HG03442 (cell line): ENCODE measurements around the gene DNAJC13.
A peak's percentile ranks its signal among the peaks of the same experiment; 100 is the strongest.

ENCODE experiments used
- ATAC-seq: cut with Tn5 transposase; IDR thresholded peaks from one replicate; pipeline ENCODE4 v1.9.1; 2021; ENCODE audit warnings: mild to moderate bottlenecking, moderate library complexity; ENCODE audit not compliant: unreplicated experiment

Gene DNAJC13

DNA sequence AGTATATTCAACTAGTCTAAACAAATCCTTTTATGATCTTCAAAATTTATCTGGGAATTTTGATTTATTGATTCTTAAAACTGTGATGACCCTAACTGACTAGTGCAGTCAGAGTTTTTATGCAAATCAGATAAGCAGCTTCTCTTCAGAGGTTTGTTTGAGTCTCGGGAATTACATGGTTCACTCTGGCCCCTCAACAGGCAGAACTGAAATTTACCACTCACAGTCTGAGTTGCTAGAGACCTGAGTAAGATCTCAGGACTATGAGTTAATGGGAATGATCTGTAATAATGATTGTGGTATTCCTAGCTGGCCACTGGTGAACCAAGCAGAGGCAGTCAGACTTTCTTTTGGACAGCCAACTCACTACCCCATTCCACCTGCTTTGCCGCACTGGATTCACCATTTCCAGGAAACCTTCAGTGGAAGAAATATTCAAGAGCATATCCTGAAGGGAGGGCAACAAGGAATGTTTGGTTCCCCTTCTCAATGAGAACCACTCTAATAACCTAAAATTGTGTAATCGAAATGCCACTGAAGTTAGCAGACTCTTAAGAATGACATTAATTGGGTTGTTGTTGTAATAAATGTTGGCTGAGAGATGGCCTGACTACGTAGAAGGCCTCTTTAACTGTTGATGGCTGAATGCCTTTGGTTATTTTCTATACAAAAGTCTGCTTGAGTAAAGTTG is 11.5 kb upstream of the DNAJC13 start:
- no peak for ATAC-seq

GRCh38 chr3:132406587-132406986 is 10.7 kb upstream of the DNAJC13 start:
- no peak for ATAC-seq

DNA sequence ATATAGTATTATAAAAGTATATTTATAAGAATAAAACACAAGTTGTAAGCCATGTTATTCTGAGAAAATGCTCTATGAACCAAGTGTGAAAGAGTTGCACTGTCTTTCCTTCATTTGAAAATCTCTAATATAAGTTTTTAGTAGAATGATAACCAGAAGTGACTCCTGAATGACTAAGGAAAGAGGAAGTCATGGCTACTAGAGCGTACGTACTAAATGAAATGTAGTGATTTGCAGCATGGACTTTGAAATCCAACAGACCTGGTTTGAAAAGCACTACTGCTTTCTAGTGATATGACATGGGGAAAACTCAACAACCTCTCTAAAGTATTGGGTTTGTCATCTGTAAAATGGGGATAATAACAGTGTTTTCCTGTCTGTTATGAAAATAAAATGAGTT is 10.3 kb upstream of the DNAJC13 start:
- no peak for ATAC-seq

DNA sequence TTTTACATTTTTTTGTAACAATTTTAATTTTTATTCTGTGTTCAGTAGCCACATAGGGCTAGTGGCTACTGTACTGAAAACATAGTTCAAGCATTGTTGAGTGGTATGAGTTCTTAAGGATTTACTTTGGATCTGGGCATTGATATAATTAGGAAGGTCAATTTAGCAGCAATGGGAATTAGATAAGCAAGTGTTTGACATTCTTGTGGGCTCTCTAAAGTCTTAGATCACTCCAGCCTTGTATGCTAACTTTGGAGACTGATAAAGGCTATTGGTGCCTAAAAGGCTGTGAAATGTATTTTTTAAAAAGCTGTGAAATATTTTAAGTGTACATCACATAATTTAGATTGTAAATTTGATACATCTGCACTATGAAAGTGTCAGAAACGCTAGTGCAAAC is 2.5 kb upstream of the DNAJC13 start:
- ATAC-seq: no peak

DNA sequence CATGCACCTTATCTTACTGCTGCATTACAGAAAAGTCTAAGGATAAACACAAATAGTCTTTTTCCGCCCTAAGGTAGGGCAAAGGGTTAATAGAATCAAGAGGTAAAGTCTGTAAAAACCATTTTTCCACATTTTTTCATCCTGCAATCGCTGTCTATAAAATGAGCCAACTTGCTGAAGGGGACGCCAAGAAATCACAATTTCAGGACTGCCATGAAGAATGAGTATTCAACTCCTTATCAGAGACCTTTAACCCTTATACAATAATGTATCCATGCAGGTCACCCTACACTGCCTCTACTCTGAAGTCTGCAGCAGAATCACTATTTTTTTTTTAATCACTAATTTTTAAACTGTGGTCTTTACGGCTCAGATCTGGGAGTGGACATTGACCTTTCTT is 1.1 kb upstream of the DNAJC13 start:
- no peak for ATAC-seq

- ATAC-seq: peak; percentile 42
These were observed 551 bp downstream of the DNAJC13 start for GRCh38 chr3:132417695-132418411.

DNA sequence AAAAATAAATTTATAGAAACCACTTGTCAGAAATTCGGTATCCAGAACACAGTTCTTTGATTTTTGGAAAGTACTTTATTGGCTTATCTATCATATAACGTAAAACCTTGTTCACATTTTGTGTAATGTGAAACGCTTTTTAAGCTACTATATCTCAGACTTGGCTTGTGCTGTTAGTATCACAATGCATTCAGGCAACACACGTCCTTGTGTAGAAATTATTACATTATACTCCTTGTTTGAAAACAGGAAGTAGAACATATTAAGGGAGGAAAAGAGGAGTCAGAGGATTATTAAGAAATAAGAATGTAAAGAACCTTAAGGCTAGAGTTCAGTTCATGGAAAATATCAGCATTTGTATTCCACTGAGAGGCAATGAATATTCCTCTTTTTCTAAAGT is 1.6 kb downstream of the DNAJC13 start:
- no peak for ATAC-seq

DNA sequence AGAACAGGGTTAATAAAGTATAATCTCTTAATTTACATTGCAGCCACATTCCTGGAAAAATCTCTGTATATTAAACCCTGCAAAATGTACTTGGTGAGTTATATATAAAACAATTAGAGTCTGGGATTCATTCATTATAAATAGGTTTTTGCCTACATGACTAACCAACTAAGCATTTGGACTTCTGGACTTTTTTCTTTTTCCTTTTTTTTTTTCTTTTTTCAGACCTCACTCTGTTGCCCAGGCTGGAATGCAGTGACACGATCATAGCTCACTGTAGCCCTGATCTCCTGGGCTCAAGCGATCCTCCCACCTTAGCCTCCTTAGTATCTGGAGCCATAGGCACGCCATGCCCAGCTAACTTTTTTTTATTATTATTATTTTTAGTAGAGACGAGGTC is 4.5 kb downstream of the DNAJC13 start:
- ATAC-seq: no peak

- no peak for ATAC-seq
These were observed 5.2 kb downstream of the DNAJC13 start for GRCh38 chr3:132422531-132422930.

DNA sequence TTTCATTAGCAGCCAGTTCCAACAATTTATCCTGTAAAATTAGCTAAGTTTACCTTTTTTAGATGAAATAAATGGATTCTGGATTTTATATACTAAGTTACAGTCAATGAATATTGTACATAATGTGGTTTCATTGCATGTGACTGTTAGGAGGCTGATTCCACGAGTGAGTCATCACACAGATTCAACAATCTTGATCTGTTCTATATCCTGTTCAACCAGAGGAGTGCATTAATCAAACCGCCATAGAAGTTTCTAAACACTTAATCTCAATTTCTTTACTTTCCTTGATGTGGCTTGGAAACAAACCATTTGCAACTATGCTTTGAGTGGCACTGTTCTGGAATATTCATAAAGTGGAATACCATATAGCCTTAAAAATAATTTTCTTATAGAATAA is 15.3 kb downstream of the DNAJC13 start:
- no peak for ATAC-seq

DNA sequence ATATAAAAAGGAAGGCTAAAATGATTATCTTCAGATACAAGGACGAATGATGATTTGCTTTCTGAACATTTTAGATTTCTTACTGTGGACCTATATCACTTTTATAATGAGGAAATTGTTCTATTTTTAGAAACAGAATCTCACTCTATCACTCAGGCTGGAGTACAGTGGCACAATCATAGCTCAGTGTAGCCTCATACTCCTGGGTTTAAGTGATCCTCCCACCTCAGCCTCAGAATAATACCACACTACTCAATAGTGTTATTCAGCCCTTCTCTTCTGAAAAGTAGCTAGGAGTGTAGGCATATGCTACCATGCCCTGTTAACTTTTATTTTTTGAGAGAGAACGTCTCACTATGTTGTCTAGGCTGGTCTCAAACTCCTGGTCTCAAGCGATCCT is 15.8 kb downstream of the DNAJC13 start:
- ATAC-seq: no peak

DNA sequence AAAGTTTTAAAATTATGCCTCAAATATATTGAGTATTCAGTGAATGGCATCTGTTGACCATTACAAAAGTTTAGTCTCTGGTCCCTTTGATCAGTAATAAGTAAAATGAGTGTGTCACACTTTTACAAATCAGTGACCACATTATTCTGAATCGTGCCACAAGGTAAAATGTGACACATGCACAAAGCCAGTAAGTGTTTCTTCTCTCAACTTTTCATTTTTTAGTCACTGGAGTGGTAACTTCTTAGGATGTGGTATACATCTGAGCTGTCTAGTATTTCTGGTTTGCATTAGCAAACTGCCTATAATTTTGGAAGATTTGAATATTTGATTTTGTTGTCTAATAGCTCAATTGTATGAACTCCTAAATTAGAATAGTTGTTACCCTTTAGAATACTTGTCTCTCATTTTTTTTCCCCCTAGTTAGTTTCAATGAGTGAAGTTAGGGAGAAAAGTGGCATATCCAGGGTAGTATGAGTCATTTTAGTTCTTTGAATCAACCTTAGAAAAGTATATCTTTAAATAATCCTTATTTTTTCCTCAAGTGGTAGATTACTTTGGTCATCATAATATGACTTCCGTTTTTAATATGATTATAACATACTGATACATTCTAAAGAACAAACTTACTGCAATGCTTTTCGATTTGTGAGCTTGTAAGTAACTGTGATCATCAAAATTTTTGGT is 18.1 kb downstream of the DNAJC13 start:
- no peak for ATAC-seq

GRCh38 chr3:132435911-132436425 is 18.7 kb downstream of the DNAJC13 start:
- no peak for ATAC-seq

DNA sequence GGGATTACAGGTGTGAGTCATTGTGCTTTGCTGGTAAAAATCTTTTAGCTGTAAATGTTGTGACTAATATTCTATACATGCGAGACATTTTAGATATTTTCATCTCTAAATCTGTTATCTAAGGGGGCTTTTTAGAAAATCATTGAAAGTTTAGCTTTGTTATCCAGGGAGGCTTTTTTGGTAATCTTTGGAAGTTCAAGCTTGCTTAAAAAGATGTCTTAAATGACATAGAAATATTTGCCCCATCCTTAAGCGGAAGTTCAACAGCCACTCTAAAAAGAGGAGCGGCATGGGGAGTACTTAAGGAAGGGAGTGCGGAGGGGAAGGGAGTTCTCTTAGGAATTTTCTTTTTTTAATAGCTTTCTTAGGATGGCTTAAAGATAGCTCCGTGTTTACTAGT is 26.1 kb downstream of the DNAJC13 start:
- ATAC-seq: no peak

DNA sequence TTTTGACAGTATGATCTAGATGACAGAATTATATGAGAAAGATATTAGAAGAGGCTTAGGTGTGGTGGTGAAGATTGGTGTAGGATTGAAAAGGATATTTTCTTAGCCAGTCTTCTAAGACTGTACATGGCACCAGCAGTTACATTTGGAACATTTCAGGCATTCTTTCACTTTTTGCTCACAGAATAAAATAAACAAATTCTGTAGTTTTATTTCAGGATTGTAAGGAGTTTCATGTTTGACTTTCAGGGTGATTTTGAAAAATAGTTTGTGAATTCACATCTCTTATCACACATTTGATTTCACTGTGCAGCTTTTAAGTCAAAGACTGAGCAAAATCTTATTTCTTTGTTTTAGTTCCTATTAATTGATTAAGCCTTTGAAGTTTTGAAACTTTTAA is 27.1 kb downstream of the DNAJC13 start:
- no peak for ATAC-seq

DNA sequence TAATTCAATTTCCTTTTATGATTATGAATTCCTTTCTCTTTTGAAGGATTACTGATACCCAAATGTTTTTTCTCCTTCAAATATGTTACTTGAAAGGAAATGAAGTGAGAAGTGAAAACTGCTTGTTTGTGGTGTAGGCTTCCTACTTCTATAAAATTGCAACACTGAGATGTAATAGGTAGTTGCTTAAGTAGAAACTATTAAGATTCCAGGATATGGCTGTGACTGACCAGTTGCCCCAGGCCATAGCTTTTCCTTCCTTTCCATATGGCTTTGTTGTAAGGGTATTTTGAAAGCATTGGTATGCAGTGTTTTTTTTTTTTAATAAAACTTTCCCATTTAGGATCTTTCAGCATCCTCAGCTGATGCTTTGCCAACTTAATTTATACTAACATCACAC is 28.5 kb downstream of the DNAJC13 start:
- ATAC-seq: peak; percentile 52

DNA sequence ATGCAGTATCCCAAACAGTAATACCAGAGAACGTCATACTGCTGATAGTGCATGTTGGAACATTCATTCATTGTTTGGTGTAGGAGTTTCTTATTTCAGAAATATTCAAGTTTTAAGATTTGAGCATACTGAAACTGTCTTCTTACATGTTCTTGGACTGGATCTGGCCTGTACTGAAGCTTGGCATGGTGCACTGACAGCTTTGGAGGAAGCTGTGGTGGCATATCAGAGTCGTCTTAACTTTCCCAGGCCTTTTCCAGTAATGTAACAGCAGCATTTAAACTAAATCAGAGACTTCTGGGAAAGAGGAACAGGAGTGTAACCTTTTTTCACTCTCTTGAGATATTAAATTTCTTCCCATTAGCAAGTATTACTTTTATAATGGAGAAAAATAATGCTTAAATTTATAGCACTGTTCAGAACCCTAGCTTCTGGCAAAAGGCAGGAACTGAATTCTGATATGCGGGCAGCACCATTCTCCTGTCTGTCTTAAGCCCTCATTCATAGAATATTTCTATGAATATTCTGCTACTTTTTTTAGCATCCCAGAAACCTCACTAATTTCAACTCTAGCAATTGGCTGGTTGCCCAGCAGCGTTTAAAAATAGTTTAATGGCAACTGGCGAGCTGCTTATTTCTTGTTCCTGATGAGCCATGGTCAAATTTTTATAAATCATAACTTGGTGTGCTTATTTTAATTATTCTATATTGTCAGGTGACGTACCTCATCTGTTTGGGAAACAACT is 31.1 kb downstream of the DNAJC13 start:
- no peak for ATAC-seq

DNA sequence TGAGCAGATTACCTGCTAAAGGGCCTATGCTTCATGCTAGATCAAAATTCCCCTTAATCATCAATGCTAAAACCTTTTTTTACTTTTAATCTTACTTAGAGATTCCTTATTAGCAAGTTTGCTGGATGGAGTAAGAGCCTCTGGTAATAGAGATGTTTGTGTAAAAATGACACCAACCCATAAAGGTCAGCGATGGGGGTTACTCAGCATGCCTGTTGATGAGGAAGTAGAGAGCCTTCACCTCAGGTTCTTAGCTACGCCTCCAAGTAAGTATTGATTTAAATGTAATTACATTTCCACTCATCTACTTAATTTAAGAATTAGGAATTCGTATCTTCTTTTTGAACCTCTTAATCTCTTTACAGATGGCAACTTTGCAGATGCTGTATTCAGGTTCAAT is 38.8 kb downstream of the DNAJC13 start:
- ATAC-seq: no peak

- ATAC-seq: no peak
These were observed 39.3 kb downstream of the DNAJC13 start for GRCh38 chr3:132456571-132456970.

DNA sequence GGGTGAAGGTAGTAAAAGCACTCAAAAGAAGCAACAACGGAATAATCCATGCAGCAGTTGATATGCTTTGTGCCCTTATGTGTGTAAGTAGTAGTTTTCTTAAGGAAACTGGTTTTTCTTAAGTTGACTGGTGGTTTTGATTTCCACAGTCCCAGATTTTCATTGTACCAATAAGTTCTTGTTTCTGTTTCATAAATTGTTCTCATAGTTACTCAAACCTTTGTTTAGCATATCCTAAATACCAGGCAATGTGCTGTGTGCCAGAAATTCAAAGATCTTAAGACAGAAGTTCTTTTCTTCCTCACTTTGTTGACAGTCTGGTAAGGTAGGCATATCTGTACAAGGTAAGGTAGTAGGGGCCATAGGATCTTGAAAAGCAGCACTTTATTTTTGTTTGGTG is 40.0 kb downstream of the DNAJC13 start:
- ATAC-seq: no peak

- no peak for ATAC-seq
These were observed 42.2 kb downstream of the DNAJC13 start for GRCh38 chr3:132459551-132459950.
